Activated CD4-positive, alpha-beta T cell treated with anti-CD3 and anti-CD28 coated beads, Interleukin-2, amount 50 U/mL, for 24 hours (primary cell): Measurements from ENCODE around the gene WNK1.
"Not testable (repeated sequence)": the region's sequence is repeated elsewhere in the genome, so short reads cannot be mapped to it uniquely, and the experiment has no call there.

ENCODE experiments used
- DNase-seq, 2 donors: peaks; one replicate each; pipeline ENCODE4 v3.0.0-alpha.2; 2020; ENCODE audit warnings: low read depth in 1 of 2, low spot score in 1 of 2

Gene WNK1

GRCh38 chr12:751999-752694 lies at the start of gene WNK1:
TSS of gene WNK1 (plus strand) at chr12:752579. CDS start at chr12:753566, 987 bp downstream.
- peak; percentile 97 for DNase-seq

GRCh38 chr12:704516-705242 lies 47.7 kb upstream of the WNK1 start:
- no peak for DNase-seq

- not testable (repeated sequence) for DNase-seq
Observed at GRCh38 chr12:708084-708483, 44.3 kb upstream of the WNK1 start.

- no peak for DNase-seq
Observed at GRCh38 chr12:709455-710020, 42.8 kb upstream of the WNK1 start.

GRCh38 chr12:712172-712863 lies 40.1 kb upstream of the WNK1 start:
- no peak for DNase-seq

- DNase-seq = peak in 1 of 2 donors; percentile 61
Observed at GRCh38 chr12:713281-713875, 39.0 kb upstream of the WNK1 start.

GRCh38 chr12:716506-716905 lies 35.9 kb upstream of the WNK1 start:
- peak in 1 of 2 donors; percentile 67 for DNase-seq

- DNase-seq = no peak
Observed at GRCh38 chr12:718756-719102, 33.6 kb upstream of the WNK1 start.

GRCh38 chr12:720231-720941 lies 32.0 kb upstream of the WNK1 start:
- no peak for DNase-seq

- DNase-seq = no peak
Observed at GRCh38 chr12:724194-724855, 28.1 kb upstream of the WNK1 start.

- DNase-seq = no peak
Observed at GRCh38 chr12:725076-725475, 27.3 kb upstream of the WNK1 start.

- no peak for DNase-seq
Observed at GRCh38 chr12:726281-727140, 25.9 kb upstream of the WNK1 start.

- DNase-seq = no peak
Observed at GRCh38 chr12:727321-727720, 25.1 kb upstream of the WNK1 start.

- no peak for DNase-seq
Observed at GRCh38 chr12:728781-729180, 23.6 kb upstream of the WNK1 start.

- DNase-seq = no peak
Observed at GRCh38 chr12:729221-729620, 23.2 kb upstream of the WNK1 start.

GRCh38 chr12:730550-730949 lies 21.8 kb upstream of the WNK1 start:
- DNase-seq = no peak

GRCh38 chr12:737122-737739 lies 15.1 kb upstream of the WNK1 start:
- DNase-seq = no peak

GRCh38 chr12:738712-739111 lies 13.7 kb upstream of the WNK1 start:
- no peak for DNase-seq

- no peak for DNase-seq
Observed at GRCh38 chr12:739349-739748, 13.0 kb upstream of the WNK1 start.
